SKM-1 treated with dmso at 0.1 percent for 144 hours (cell line): ENCODE results near the gene ERI3.
"Not testable (repeated sequence)": the region's sequence is repeated elsewhere in the genome, so short reads cannot be mapped to it uniquely, and the experiment has no call there.

ENCODE experiments used
- DNase-seq: peaks from one replicate; lab custom pipeline; 2025; ENCODE audit not compliant: unreplicated experiment; lab: John Stamatoyannopoulos, UW

The ERI3 gene

DNA sequence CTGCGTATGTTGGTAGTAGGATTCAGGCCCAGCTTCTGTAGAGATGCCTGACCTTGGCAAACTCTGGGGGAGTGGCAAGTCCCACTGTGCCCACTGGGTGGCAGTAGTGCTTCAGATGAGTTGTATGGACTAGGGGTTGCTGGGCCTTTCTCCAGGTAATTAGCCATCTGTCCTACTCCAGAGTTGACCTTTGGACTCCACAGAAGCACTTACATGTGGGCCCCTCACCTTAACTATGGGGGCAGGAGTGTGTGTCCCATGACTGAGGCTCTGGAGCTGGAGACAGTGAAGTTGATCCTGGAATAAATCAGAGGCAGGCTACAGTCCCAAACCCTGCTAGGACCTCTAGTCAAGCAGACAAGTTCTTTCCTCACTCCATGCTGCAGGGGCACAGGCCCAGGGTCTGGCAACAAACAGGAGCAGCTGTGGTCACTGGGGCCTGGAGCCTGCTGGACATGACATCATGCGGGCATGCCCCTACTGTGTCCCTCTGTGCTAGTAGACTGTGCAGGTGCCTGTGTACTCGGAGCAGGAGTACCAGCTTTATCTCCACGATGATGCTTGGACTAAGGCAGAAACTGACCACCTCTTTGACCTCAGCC, 137.1 kb downstream of the ERI3 start:
- peak; percentile 57 for DNase-seq

DNA sequence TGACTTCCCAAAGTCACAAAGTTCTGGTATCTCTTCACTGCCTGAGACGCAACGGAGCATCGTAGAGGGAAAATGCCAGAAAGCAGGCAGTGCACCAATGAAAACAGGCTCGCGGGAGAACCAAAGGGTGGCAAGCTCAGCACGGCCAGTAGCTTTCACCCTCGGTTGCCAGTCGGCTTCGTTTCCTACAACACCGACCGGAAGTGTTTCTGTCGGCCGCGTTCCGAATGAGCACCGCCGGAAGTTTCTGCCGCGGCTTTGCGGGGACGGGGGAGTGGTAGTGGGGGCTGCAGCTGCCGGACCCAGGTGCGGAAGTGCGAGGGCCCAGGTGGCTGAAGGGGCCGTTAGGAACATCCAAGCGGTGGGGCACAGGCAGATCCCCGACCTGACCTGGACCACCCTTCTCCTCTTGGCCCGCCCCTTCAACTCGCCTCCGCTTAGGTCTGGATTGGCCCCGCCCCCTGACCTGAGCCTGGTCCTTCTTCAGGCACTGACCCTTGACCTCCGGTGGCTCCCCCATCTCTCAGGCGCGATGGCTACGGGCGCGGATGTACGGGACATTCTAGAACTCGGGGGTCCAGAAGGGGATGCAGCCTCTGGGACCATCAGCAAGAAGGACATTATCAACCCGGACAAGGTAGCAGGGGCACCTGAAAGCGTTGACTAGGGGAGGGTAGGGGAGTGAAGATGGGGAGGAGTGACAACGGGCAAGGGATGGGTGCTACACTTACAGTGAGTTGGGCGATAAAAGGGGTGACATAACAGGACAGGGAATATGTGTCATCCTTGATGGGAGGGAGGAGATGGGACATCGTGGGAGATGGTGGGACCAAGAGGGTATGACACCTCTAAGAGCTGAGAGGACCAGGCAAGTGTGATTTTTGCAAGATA, 141.6 kb downstream of the ERI3 start, which contains the start of gene DMAP1:
DMAP1 (plus strand) TSS at position 250 of the 891 bp plus-strand sequence; CDS start at position 533, 283 bp downstream.
- DNase-seq = peak; percentile 75

DNA sequence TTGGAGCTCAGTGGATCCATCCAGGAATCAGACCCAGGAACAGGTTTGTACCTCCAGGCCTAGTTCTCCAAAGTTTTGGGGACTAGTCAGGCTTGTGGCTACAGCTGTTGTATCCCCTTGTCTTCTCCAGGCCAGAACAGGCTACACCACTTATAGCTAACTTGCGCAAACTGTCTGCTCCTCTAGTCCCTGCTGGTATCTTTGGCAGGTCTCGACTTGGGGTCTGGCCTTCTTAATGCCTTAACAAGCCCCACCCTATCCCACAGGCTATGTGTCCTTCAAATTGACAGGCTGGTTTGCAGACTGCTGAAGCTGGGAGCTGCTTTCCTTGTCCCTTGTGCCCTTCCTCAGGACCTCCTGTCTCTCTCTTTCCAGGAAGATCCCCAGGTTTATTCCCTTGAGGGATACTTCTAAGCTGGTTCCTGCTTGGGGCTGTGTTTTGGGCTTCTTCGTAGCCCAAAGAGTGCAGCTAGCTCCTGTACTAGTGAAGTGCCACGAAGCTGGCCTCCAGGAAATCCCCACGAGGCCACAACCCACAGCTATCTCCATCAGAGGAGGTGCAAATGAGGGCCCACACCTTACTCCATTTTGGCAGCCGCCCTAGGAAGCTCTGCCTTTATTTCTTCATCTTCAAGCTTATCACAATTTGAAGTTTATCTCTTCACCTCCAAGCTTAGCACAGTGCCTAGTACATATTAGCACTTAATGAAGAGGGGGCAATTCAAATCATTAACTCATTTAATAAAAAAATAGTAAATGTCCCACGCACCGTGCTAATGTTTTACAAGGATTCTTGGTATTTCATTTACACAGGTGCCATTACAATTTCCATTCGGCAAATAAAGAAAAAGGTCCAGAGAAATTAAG, 142.5 kb downstream of the ERI3 start:
- no peak for DNase-seq

- DNase-seq = no peak
Observed at GRCh38 chr1:44210595-44210994, 144.5 kb downstream of the ERI3 start.

- DNase-seq = no peak
Observed at GRCh38 chr1:44208226-44208625, 146.8 kb downstream of the ERI3 start.

DNA sequence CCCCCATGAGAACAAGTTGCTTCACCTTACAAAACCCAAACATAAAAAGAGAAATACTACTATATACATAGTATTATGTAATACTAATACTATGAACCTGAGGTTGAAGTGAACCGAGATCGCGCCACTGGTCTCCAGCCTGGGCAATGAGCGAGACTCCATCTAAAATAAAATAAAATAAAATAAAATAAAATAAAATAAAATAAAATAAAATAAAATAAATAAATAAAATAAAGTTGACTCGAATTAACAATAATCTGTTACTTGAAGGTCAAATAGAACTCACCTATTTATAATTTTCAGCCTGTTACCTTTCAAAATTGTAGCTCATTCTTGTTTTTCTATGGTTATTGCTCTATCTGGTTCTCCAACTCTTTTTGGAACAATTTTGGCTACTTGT, 148.5 kb downstream of the ERI3 start:
- DNase-seq = not testable (repeated sequence)

DNA sequence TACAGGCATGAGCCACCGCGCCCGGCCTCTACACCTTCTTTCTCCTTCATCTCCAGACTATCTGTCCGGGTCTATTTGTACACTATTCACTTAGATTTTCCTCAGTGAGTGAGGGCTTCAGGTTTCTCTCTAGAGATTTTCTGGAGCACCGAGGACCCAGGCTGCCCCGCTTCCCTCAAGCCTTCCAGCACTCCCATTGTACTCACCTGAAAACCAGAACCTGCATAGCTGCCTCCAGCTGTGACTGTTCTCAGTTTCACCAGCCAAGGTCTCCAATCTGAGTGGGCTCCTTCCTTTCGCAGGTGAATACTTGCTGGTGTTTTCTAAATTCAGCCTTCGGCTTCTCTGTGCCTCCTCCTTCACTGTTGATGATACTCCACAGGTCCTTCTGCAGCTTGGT, 154.7 kb downstream of the ERI3 start:
- DNase-seq = no peak

- DNase-seq = no peak
Observed at GRCh38 chr1:44174630-44175029, 180.4 kb downstream of the ERI3 start.
